NB4 (cell line): ENCODE measurements around the gene OR1I1.

Source experiments
- MYC ChIP-seq: IDR thresholded peaks from 2 replicates; pipeline ENCODE4 v1.6.1; 2011; ENCODE audit warnings: low read depth, low read length
- TF ChIP-seq, protein P1 (sequence below): IDR thresholded peaks from one replicate; pipeline ENCODE4 v1.5.1; 2012; ENCODE audit warnings: low read depth, low read length

GRCh38 chr19:15101479-15102082 lies 19.6 kb downstream of the OR1I1 start:
- TF ChIP-seq, protein P1, sequence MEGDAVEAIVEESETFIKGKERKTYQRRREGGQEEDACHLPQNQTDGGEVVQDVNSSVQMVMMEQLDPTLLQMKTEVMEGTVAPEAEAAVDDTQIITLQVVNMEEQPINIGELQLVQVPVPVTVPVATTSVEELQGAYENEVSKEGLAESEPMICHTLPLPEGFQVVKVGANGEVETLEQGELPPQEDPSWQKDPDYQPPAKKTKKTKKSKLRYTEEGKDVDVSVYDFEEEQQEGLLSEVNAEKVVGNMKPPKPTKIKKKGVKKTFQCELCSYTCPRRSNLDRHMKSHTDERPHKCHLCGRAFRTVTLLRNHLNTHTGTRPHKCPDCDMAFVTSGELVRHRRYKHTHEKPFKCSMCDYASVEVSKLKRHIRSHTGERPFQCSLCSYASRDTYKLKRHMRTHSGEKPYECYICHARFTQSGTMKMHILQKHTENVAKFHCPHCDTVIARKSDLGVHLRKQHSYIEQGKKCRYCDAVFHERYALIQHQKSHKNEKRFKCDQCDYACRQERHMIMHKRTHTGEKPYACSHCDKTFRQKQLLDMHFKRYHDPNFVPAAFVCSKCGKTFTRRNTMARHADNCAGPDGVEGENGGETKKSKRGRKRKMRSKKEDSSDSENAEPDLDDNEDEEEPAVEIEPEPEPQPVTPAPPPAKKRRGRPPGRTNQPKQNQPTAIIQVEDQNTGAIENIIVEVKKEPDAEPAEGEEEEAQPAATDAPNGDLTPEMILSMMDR, result peak; percentile 85
- no peak for TF ChIP-seq MYC
